NCI-H510A (cell line): ENCODE data around the gene R3HDM2.

Source experiments
- DNase-seq: peaks from one replicate; lab custom pipeline; 2025; lab: John Stamatoyannopoulos, UW

R3HDM2 gene

DNA sequence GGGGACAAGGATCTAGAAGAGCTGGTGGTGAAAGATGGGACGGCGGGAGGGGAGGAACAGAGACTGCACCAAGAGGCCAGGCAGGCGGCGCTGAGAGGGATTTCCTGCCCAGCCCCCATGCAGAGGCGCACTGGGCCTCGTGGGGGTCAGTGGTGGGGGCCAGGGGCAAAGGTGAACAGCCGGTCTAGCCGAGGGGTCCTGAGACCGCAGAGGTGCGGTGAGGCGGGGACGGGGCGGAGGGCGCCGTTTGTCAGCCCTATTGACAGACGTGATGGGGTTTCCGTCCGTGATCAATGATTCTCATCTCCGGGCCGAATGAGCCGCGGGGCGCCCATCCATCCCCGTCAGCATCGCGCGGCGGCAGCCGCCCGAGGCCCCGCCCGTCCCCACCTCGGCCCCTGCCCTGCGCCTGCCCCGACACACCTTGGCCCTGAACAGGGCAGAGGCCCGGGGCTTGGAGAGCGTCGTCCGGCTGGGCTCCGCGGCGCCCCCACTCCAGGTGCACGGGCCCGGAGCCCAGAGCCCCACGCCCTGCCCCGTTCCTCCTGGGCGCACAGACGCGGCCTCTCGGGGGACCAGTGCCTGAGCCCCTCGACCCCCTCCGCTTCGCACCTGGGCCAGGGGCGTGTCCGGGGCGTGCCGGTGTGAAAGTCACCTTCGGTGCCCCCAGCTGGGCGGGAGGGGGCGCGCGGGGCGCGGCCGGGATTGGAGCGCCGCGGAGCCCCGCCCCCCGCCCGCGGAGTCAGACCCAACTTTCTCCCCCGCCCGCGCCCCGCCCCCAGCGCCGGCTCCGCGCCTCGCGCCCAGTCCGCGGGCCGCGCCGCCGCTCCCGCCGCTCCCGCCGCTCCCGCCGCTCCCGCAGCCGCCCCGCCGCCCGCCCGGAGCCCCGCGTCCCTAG, 214.6 kb downstream of the R3HDM2 start, which contains the start of gene NXPH4:
NXPH4 (plus strand) TSS at position 781 of the 898 bp plus-strand sequence. CDS start 176 bp downstream, outside the sequence.
- peak; percentile 55 for DNase-seq

GRCh38 chr12:57215668-57216013, 215.2 kb downstream of the R3HDM2 start:
- DNase-seq: no peak

DNA sequence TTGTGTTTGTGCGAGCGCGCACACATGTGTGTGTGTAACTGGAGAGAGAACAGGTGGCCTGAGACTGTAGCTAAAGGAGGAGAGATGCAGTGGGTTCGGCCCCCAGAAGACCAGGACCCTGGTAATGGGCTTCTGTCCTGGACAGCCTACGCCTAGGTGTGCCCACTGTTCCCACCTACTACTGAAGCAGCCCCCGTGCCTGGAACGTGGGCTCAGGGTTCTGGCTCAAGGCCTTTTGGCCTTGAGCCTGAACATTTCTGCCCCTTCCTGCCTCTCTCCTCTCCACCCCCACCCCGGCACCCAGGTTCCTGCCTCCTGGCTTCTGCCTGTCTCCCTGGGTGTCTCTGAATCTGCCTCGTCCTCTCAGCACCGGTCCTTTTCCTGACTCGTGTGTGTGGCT, 215.8 kb downstream of the R3HDM2 start:
- DNase-seq: no peak

- DNase-seq: peak; percentile 33
Observed at GRCh38 chr12:57214398-57214781, 216.5 kb downstream of the R3HDM2 start.

DNA sequence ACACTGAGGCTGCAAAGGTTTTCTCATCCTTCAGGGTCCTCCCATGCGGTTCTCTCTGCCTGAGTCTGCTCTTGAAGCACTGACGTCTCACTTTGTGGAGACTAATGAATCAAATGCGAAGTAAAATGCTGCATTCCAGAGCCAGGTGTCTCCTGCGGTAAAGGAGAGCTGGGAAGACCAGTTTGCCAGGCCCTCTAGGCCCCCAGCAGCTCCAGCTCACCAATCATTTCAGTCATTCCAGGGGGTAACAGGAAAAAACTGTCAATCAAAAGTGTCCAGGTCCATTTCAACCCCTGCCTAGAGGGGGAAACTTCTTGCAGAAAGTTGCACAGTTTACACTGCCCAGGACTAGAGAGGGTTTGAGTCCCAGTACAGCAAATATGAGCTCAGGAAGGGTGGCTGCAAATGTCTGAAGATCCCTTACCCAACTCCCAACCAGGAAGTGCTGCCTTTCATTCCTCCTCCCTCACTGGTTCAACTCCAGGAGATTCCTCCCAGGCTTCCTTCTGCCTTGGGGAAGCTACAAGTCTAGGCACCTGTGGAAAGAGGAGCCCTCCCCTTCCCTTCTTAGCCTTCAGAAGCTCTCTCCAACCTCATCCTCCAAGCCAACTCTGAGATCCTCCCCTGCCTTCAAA, 217.0 kb downstream of the R3HDM2 start:
- no peak for DNase-seq

GRCh38 chr12:57213058-57213715, 217.7 kb downstream of the R3HDM2 start:
- peak; percentile 77 for DNase-seq

DNA sequence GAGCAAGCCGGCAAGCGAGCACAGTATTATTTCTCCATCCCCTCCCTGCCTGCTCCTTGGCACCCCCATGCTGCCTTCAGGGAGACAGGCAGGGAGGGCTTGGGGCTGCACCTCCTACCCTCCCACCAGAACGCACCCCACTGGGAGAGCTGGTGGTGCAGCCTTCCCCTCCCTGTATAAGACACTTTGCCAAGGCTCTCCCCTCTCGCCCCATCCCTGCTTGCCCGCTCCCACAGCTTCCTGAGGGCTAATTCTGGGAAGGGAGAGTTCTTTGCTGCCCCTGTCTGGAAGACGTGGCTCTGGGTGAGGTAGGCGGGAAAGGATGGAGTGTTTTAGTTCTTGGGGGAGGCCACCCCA, 218.2 kb downstream of the R3HDM2 start:
- DNase-seq: no peak

GRCh38 chr12:57211791-57212700, 218.8 kb downstream of the R3HDM2 start:
- no peak for DNase-seq

GRCh38 chr12:57210926-57211692, 219.7 kb downstream of the R3HDM2 start:
- no peak for DNase-seq

DNA sequence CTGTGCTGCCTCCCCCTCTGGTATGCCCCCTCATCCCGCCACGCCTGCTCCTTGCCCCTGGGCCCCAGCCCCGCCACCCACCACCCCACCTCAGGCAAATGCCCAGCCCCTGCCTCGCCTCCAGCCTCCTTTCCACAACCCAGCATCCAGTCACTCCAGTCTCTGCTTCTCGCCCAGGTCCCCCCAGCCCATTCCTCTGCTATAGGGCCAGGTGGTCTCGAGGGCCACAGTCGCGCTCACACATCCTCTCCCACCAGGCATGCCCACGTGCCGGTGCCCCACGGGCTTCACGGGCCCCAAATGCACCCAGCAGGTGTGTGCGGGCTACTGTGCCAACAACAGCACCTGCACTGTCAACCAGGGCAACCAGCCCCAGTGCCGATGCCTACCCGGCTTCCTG, 220.4 kb downstream of the R3HDM2 start:
- DNase-seq: no peak

DNA sequence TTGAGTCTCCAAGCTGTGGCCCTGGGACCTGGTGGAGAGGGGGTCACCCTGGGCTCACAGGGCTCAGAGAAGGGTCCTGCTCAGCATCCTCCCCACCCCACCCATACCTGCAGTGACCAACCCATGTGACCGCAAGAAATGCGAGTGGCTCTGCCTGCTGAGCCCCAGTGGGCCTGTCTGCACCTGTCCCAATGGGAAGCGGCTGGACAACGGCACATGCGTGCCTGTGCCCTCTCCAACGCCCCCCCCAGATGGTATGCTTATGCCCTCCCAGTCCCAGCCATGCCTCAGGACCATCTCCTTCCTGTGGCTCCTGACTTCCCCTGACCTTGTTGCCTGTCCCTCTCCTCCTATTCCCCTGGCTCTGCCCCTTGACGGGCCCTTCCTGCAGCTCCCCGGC, 220.9 kb downstream of the R3HDM2 start:
- no peak for DNase-seq

GRCh38 chr12:57208631-57209282, 222.1 kb downstream of the R3HDM2 start:
- no peak for DNase-seq

- no peak for DNase-seq
Observed at GRCh38 chr12:57207731-57208630, 222.9 kb downstream of the R3HDM2 start.

DNA sequence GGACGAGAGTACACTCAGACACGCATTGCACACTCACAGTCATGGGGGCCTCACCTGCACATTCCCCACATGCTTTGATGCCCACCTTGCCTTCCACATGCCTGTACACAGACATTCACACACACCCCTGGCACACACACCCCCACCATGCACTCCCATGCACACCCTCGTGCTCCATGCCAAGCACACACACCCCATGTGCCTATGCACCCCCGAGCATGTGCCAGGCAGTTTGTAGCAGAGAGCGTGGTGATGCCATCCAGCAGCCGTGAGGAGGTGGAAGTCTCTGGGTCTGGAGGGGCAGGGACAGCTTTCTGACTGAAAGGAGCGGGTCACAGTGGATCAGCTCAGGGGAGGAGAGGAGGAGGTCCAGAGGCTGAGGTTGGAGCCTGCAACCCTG, 224.9 kb downstream of the R3HDM2 start:
- no peak for DNase-seq

DNA sequence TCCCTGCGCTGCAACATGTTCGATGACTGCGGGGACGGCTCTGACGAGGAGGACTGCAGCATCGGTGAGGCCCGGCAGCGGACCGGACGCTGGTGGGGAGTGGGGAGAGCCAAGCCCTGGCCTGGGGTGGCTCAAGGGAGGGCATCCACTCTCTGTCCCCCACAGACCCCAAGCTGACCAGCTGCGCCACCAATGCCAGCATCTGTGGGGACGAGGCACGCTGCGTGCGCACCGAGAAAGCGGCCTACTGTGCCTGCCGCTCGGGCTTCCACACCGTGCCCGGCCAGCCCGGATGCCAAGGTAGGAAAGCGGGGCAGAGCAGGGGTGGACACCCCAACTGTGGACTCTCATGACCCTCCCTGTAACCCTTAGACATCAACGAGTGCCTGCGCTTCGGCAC, 225.7 kb downstream of the R3HDM2 start:
- DNase-seq: no peak

DNA sequence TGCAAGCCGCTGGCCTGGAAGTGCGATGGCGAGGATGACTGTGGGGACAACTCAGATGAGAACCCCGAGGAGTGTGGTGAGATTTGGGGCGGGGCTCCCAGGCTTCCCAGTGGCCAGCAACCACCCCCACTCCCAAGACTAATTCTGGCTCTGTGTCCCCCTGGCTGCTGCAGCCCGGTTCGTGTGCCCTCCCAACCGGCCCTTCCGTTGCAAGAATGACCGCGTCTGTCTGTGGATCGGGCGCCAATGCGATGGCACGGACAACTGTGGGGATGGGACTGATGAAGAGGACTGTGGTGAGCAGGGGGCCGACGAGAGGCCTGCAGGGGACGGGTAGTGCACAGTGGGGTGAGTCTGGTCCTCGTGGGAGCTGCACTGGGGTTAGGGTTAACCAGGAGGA, 226.4 kb downstream of the R3HDM2 start:
- no peak for DNase-seq

GRCh38 chr12:57203791-57204190, 227.1 kb downstream of the R3HDM2 start:
- DNase-seq: no peak
